ENCODE measurements around the gene ZNF33B. TPM values are rescaled to one million over a fixed set of nuclear protein-coding genes. Genes with fewer than 3 reads are reported as not detected.

Gene ZNF33B
- total and polyA plus RNA-seq, 7 donors: 12.1 to 21.9 (median 14.8) TPM

- WGBS, 2 donors: 36 to 96% methylated on average over 1 of the region's 1 CpG
- intact Hi-C loops (cut with DNase I): no loop called here
- Histone ChIP-seq H3K36me3 (peaks cover 0 to 63% (median 9%) of the 10 kb centered on the region in 4 donors), H3K9me3 (no peaks in the 10 kb centered on the region), H3K4me3 (no peak overlapping the region), H3K4me1 (no peaks in the 10 kb centered on the region), H3K27ac (no peak overlapping the region), H3K27me3 (no peaks in the 10 kb centered on the region)
- no peak for TF ChIP-seq EP300 (IDR thresholded peaks at IDR 0.05)
- TF ChIP-seq POLR2AphosphoS5 (IDR thresholded peaks at IDR 0.05): no peak
- no peak for TF ChIP-seq POLR2A (IDR thresholded peaks at IDR 0.05)
- TF ChIP-seq, protein P1, sequence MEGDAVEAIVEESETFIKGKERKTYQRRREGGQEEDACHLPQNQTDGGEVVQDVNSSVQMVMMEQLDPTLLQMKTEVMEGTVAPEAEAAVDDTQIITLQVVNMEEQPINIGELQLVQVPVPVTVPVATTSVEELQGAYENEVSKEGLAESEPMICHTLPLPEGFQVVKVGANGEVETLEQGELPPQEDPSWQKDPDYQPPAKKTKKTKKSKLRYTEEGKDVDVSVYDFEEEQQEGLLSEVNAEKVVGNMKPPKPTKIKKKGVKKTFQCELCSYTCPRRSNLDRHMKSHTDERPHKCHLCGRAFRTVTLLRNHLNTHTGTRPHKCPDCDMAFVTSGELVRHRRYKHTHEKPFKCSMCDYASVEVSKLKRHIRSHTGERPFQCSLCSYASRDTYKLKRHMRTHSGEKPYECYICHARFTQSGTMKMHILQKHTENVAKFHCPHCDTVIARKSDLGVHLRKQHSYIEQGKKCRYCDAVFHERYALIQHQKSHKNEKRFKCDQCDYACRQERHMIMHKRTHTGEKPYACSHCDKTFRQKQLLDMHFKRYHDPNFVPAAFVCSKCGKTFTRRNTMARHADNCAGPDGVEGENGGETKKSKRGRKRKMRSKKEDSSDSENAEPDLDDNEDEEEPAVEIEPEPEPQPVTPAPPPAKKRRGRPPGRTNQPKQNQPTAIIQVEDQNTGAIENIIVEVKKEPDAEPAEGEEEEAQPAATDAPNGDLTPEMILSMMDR (IDR thresholded peaks at IDR 0.05): no peak
- DNase-seq: no peak
These were observed 7.7 kb downstream of the ZNF33B start for GRCh38 chr10:42630537-42631134.

DNA sequence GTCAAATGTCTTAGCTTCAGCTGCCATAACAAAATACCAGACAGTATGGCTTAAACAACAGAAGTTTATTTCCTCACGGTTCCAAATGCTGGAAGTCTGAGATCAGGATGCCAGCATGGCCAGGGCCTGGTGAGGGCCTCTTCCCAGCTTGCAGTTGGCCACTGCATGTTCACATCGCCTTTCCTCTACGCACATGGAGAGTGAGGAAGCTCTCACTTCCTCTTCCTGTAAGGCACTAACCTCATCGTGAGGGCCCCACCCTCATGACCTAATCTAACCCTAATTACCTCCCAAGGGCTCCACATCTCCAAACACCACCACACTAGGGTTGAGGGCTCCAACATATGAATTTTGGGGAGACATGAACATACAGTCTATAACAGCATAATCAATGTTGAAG, 14.4 kb downstream of the ZNF33B start:
- H3K27me3 ChIP-seq: no peaks in the 10 kb centered on the region
- no peak overlapping the region for H3K4me3 ChIP-seq
- H3K36me3 ChIP-seq: peaks cover 0 to 66% (median 5%) of the 10 kb centered on the region in 4 donors
- no peak overlapping the region for H3K27ac ChIP-seq
- no peaks in the 10 kb centered on the region for H3K4me1 ChIP-seq
- no peak for DNase-seq
- no peak for TF ChIP-seq POLR2AphosphoS5 (IDR thresholded peaks at IDR 0.05)
- no peak for TF ChIP-seq EP300 (IDR thresholded peaks at IDR 0.05)
- TF ChIP-seq, protein P1 (IDR thresholded peaks at IDR 0.05): no peak
- TF ChIP-seq POLR2A (IDR thresholded peaks at IDR 0.05): no peak
- 69 to 80% methylated on average over 4 of the region's 4 CpGs for WGBS, 2 donors
- H3K9me3 ChIP-seq: no peaks in the 10 kb centered on the region
- intact Hi-C loops (cut with DNase I): no loop called here

DNA sequence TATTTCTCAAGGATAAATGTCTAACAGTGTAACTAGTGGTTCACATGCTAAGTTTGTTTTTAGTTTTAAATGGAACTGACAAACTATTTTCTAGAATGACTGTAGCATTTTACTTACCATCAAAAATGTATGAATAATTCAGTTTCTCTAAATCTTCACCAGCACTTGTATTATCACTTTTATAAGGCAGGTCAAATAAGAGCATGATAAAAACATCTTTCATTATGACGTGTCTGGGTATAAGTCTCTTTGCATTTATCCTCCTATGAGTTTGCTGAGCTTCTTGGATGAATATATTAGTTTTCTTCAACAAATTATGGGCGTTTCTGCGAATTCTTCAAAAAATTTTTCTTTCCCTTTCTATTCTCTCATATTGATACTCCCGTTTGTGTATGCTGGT, 19.9 kb downstream of the ZNF33B start:
- H3K4me1 ChIP-seq: no peaks in the 10 kb centered on the region
- no peak for DNase-seq
- WGBS, 2 donors: 95 to 96% methylated on average over 4 of the region's 4 CpGs

DNA sequence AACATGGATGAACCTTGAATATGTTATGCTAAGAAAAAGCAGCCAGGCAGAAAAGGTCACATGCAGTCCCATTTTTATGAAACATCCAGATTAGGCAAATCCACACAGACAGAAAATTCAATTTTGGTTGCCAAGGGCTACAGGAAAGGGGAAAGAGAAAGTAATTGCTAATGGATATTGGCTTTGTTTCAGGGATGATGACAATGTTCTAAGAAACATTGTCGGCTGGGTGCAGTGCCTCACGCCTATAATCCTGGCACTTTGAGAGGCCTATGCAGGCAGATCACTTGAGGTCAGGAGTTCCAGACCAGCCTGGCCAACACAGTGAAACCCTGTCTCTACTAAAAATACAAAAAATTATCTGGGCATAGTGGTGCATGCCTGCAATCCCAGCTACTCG, 23.0 kb downstream of the ZNF33B start:
- H3K36me3 ChIP-seq: peaks cover 0 to 54% (median 4%) of the 10 kb centered on the region in 4 donors
- H3K4me1 ChIP-seq: no peaks in the 10 kb centered on the region
- 81 to 86% methylated on average over 3 of the region's 3 CpGs for WGBS, 2 donors

More for the DNA sequence above, 19.9 kb downstream of the ZNF33B start:
- H3K36me3 ChIP-seq: peaks cover 0 to 47% (median 4%) of the 10 kb centered on the region in 4 donors
- no peak overlapping the region for H3K27ac ChIP-seq
- no peaks in the 10 kb centered on the region for H3K27me3 ChIP-seq
- TF ChIP-seq EP300 (IDR thresholded peaks at IDR 0.05) (no peak), POLR2AphosphoS5 (IDR thresholded peaks at IDR 0.05) (no peak), POLR2A (IDR thresholded peaks at IDR 0.05) (no peak)
- TF ChIP-seq, protein P1 (IDR thresholded peaks at IDR 0.05): no peak
- no peak overlapping the region for H3K4me3 ChIP-seq
- intact Hi-C loops (cut with DNase I): no loop called here
- no peaks in the 10 kb centered on the region for H3K9me3 ChIP-seq

More for the DNA sequence above, 23.0 kb downstream of the ZNF33B start:
- no peak for DNase-seq
- no peaks in the 10 kb centered on the region for H3K9me3 ChIP-seq
- no peak for TF ChIP-seq POLR2AphosphoS5 (IDR thresholded peaks at IDR 0.05)
- TF ChIP-seq, protein P1 (IDR thresholded peaks at IDR 0.05): no peak
- TF ChIP-seq POLR2A (IDR thresholded peaks at IDR 0.05): no peak
- no peak for TF ChIP-seq EP300 (IDR thresholded peaks at IDR 0.05)
- H3K27ac ChIP-seq: no peak overlapping the region
- no peak overlapping the region for H3K4me3 ChIP-seq
- intact Hi-C loops (cut with DNase I): no loop called here
- H3K27me3 ChIP-seq: no peaks in the 10 kb centered on the region
